ENCODE data around the gene LCN12.

- TF ChIP-seq, protein P1, sequence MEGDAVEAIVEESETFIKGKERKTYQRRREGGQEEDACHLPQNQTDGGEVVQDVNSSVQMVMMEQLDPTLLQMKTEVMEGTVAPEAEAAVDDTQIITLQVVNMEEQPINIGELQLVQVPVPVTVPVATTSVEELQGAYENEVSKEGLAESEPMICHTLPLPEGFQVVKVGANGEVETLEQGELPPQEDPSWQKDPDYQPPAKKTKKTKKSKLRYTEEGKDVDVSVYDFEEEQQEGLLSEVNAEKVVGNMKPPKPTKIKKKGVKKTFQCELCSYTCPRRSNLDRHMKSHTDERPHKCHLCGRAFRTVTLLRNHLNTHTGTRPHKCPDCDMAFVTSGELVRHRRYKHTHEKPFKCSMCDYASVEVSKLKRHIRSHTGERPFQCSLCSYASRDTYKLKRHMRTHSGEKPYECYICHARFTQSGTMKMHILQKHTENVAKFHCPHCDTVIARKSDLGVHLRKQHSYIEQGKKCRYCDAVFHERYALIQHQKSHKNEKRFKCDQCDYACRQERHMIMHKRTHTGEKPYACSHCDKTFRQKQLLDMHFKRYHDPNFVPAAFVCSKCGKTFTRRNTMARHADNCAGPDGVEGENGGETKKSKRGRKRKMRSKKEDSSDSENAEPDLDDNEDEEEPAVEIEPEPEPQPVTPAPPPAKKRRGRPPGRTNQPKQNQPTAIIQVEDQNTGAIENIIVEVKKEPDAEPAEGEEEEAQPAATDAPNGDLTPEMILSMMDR (IDR thresholded peaks at IDR 0.05): no peak
- TF ChIP-seq POLR2AphosphoS5 (IDR thresholded peaks at IDR 0.05) (no peak), POLR2A (IDR thresholded peaks at IDR 0.05) (no peak)
Measured at GRCh38 chr9:136962701-136963248, 10.7 kb downstream of the LCN12 start.

Measured in gastroesophageal sphincter (tissue), 3 donors.